BLaER1 treated with 17β-estradiol and CSF1 and Interleukin-3, amounts not matched to agents 10 nM and 100 nM (cell line): ENCODE results near the gene POC1A.
"Not testable (repeated sequence)": the region's sequence is repeated elsewhere in the genome, so short reads cannot be mapped to it uniquely, and the experiment has no call there.

Source experiments
- H3K27ac ChIP-seq, 11 experiments: shearing (Covaris generic); formaldehyde crosslinking; 2 replicates each; pipeline ENCODE4 v1.8.1; 2022
- H3K27me3 ChIP-seq, 11 experiments: shearing (Covaris generic); formaldehyde crosslinking; 2 replicates each; pipeline ENCODE4 v1.8.1; 2022
- H3K36me3 ChIP-seq, 11 experiments: shearing (Covaris generic); formaldehyde crosslinking; 2 replicates each; pipeline ENCODE4 v1.8.1; 2022
- H3K4me1 ChIP-seq, 10 experiments: shearing (Covaris generic); formaldehyde crosslinking; 2 replicates each; pipeline ENCODE4 v1.8.1; 2022
- H3K4me2 ChIP-seq, 11 experiments: shearing (Covaris generic); formaldehyde crosslinking; 2 replicates each; pipeline ENCODE4 v1.8.1; 2022
- H3K4me3 ChIP-seq, 10 experiments: shearing (Covaris generic); formaldehyde crosslinking; 2 replicates each; pipeline ENCODE4 v1.8.1; 2022
- H3K9ac ChIP-seq, 11 experiments: shearing (Covaris generic); formaldehyde crosslinking; 2 replicates each; pipeline ENCODE4 v1.8.1; 2022
- H3K9me3 ChIP-seq, 11 experiments: shearing (Covaris generic); formaldehyde crosslinking; replicated peaks in 1 of 11; 2 replicates each; pipeline ENCODE4 v1.8.1; 2022
- H4K20me1 ChIP-seq, 11 experiments: shearing (Covaris generic); formaldehyde crosslinking; 2 replicates each; pipeline ENCODE4 v1.8.1; 2022
- Cebpa-rat ChIP-seq, 11 experiments: shearing (Covaris generic); IDR thresholded peaks; 2 replicates each; pipeline ENCODE4 v1.8.1; 2022

Gene POC1A

DNA sequence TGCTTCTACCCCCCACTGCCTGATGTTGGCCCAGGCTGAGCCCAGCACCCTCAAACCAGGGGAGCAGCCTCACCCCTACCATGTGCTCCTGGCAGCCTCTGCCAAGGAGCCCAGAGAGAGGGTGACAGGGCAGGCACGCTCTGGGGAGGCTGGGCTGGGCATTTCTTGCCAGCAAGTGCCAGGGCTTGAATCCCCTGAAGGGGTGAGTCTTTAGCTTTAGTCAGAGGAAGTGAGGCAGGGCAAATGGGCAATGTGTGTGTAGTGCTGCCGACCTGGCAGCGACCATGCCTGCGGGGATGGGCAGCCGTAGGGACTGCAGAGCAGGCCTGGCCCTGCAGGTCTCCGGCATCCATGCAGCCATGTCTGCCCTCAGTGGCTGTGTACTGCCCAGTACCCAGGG lies 116.0 kb downstream of the POC1A start:
- peak overlapping the region in 2 of 11 experiments; percentile 65 to 66; a peak in 1 of 22 replicates for H3K4me2 ChIP-seq
- H3K27me3 ChIP-seq, result no peaks in the 10 kb centered on the region
- H3K9ac ChIP-seq, result peak overlapping the region in 3 of 11 experiments; percentile 14 to 44 (median 38); a peak in 2 of 22 replicates

DNA sequence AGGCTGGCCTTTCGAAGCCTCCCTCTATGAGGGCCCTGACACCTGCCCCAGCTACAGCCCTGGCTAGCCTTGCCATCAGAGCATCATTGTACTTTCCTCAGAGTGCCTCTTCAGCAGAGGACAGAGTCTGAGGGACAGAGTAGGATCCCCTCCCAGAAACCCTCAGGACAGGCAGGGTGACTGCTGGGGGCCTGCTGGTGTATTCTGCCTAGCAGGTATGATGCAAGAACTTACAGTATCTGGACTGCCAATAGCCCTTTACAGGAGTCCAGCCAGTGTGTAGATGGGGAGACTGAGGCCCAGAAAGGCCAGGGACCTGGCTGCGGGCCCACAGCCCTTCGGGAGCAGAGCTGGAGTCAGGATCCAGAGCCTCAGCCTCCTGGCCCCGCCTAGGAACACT lies 116.9 kb downstream of the POC1A start:
- Histone ChIP-seq H4K20me1 (no peaks in the 10 kb centered on the region), H3K4me3 (no peak overlapping the region), H3K4me2 (peak overlapping the region in 6 of 11 experiments; percentile 9 to 66 (median 64); a peak in 9 of 22 replicates), H3K9ac (peak overlapping the region in 4 of 11 experiments; percentile 3 to 38 (median 17); a peak in 1 of 22 replicates), H3K4me1 (peaks cover 0 to 48% (median 36%) of the 10 kb centered on the region in 10 experiments; a peak in 15 of 20 replicates), H3K9me3 (no peaks in the 10 kb centered on the region), H3K27me3 (no peaks in the 10 kb centered on the region), H3K27ac (no peak overlapping the region), H3K36me3 (no peaks in the 10 kb centered on the region)
- TF ChIP-seq Cebpa-rat (IDR thresholded peaks at IDR 0.05), result 0 out of 22 replicates have a peak, but pooled peaks of 1 of the 11 experiments have one; percentile 21

More for the DNA sequence above, 116.0 kb downstream of the POC1A start:
- Histone ChIP-seq H3K4me3 (no peak overlapping the region), H3K9me3 (no peaks in the 10 kb centered on the region), H3K27ac (no peak overlapping the region), H3K4me1 (peaks cover 0 to 48% (median 37%) of the 10 kb centered on the region in 10 experiments; a peak in 15 of 20 replicates), H3K36me3 (no peaks in the 10 kb centered on the region), H4K20me1 (no peaks in the 10 kb centered on the region)
- no peak for TF ChIP-seq Cebpa-rat (IDR thresholded peaks at IDR 0.05)

DNA sequence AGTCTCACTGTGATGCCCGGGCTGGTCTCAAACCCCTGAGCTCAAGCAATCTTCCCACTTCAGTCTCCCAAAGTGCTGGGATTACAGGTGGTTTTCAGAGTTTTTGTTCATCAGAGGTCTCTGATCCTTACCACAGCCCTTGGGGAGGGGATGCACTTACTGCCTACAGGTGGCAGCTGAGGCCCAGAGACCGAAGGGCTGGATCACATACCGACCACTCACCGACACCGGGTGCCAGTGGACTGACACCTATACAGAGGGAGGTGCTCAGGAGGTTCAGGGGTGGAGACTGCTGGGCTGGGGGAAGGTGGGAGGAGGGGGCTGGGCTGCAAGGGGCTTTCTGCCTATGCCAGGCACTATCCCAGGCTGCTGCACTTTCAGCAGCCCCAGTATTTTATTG lies 117.4 kb downstream of the POC1A start:
- Histone ChIP-seq H3K27me3 (no peaks in the 10 kb centered on the region), H3K9ac (no peak overlapping the region; a peak in 1 of 22 replicates), H3K9me3 (peaks cover 0 to 4% (median 0%) of the 10 kb centered on the region in 11 experiments; a peak in 3 of 22 replicates), H3K27ac (no peak overlapping the region), H4K20me1 (no peaks in the 10 kb centered on the region), H3K4me3 (no peak overlapping the region), H3K4me1 (peaks cover 0 to 49% (median 34%) of the 10 kb centered on the region in 10 experiments; a peak in 15 of 20 replicates), H3K4me2 (peak overlapping the region in 8 of 11 experiments; percentile 19 to 66 (median 58); a peak in 12 of 22 replicates), H3K36me3 (no peaks in the 10 kb centered on the region)
- TF ChIP-seq Cebpa-rat (IDR thresholded peaks at IDR 0.05), result no peak

DNA sequence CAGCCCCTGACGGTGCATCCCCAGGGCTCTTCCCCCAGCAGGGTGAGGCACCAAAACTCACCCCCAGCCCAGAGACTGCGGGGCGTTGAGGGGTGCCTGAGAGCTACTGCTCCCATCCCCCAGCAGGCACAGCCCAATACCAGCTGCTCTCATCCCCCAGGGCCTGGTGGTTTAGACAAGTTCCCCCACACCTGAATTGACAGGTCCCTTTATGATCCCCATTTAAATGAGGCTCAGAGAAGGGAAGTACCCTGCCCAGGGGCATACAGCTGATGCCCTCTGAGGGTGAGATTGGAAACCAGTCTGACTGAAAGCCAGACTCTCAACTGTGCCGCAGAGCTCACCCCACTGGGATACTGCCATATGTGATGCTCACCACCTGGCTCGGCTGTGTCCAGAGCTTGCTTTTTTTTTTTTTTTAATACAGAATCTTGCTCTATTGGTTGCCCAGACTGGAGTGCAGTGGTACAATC lies 118.0 kb downstream of the POC1A start:
- H3K9ac ChIP-seq, result peak overlapping the region in 2 of 11 experiments; percentile 0 to 6; a peak in 3 of 22 replicates
- H3K36me3 ChIP-seq, result no peaks in the 10 kb centered on the region
- H4K20me1 ChIP-seq, result no peaks in the 10 kb centered on the region
- peak overlapping the region in 8 of 11 experiments; percentile 19 to 66 (median 58); a peak in 14 of 22 replicates for H3K4me2 ChIP-seq
- H3K9me3 ChIP-seq, result peaks cover 0 to 10% (median 0%) of the 10 kb centered on the region in 11 experiments; a peak in 3 of 22 replicates
- H3K27ac ChIP-seq, result no peak overlapping the region
- no peak for TF ChIP-seq Cebpa-rat (IDR thresholded peaks at IDR 0.05)
- peaks cover 0 to 49% (median 30%) of the 10 kb centered on the region in 10 experiments; a peak in 15 of 20 replicates for H3K4me1 ChIP-seq
- H3K4me3 ChIP-seq, result no peak overlapping the region
- H3K27me3 ChIP-seq, result no peaks in the 10 kb centered on the region

DNA sequence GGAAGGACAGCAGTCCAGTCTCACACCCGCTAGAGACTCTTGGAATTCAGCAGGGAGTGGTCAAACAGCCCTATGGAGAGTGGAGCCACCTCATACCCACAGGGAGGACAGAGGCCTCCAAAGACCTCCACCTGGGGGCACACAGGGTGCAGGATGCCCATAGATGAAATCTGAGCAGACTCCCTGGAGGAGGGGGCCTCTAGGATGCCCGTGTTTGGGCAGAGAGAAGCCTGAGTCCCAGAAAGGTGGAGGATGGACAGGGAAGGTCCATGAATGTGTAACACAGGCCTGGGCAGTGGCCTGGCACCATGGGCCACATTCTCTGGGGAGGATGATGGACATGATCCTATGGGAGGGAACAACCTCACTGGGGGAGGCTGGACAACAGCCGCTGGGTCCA lies 119.6 kb downstream of the POC1A start:
- Histone ChIP-seq H3K36me3 (no peaks in the 10 kb centered on the region), H3K4me1 (peaks cover 0 to 52% (median 31%) of the 10 kb centered on the region in 10 experiments; a peak in 14 of 20 replicates), H3K27me3 (no peaks in the 10 kb centered on the region), H3K27ac (no peak overlapping the region), H3K4me2 (no peak overlapping the region), H3K9me3 (peaks cover 0 to 15% (median 0%) of the 10 kb centered on the region in 11 experiments; a peak in 3 of 22 replicates), H4K20me1 (no peaks in the 10 kb centered on the region), H3K9ac (no peak overlapping the region), H3K4me3 (no peak overlapping the region)
- TF ChIP-seq Cebpa-rat (IDR thresholded peaks at IDR 0.05), result no peak

DNA sequence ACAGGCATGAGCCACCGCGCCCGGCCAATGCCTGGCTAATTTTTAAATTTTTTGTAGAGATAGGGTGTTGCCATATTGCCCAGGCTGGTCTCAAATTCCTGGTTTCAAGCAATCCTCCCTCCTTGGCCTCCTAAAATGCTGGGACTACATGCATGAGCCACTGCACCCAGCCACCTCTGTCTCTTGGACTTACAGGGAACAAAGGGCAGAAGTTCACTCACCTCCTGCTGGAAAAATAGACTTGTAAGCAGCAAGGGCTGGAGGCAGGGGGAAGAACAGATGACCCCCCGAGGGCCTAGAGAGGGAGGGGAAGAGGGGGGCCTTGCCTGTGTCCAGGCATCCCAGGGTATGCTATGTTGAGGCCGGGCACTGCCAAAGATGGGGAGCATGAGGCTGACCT lies 120.0 kb downstream of the POC1A start:
- Histone ChIP-seq H3K27me3 (no peaks in the 10 kb centered on the region), H4K20me1 (no peaks in the 10 kb centered on the region), H3K27ac (no peak overlapping the region), H3K36me3 (no peaks in the 10 kb centered on the region), H3K4me2 (no peak overlapping the region), H3K9me3 (peaks cover 0 to 15% (median 0%) of the 10 kb centered on the region in 11 experiments; a peak in 3 of 22 replicates), H3K9ac (no peak overlapping the region), H3K4me3 (no peak overlapping the region), H3K4me1 (peaks cover 0 to 56% (median 35%) of the 10 kb centered on the region in 10 experiments; a peak in 17 of 20 replicates)
- TF ChIP-seq Cebpa-rat (IDR thresholded peaks at IDR 0.05), result no peak

DNA sequence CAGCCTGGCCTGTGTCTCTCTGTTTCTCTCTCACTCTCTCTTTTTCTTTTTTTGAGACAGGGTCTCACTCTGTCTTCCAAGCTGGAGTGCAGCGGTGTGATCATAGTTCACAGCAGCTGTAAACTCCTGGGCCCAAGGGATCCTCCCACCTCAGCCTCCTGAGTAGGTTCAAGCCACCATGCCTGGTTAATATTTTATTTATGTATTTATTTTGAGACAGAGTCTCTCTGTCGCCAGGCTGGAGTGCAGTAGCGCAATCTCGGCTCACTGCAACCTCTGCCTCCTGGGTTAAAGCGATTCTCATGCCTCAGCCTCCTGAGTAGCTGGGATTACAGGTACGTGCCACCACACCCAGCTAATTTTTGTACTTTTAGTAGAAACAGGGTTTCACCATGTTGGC lies 120.5 kb downstream of the POC1A start:
- H4K20me1 ChIP-seq, H3K36me3 ChIP-seq, H3K4me2 ChIP-seq, H3K27ac ChIP-seq, H3K4me3 ChIP-seq, H3K27me3 ChIP-seq, H3K9ac ChIP-seq: not testable (repeated sequence)
- Histone ChIP-seq H3K9me3 (peaks cover 0 to 15% (median 0%) of the 10 kb centered on the region in 11 experiments; a peak in 3 of 22 replicates), H3K4me1 (peaks cover 4 to 60% (median 39%) of the 10 kb centered on the region in 10 experiments)

DNA sequence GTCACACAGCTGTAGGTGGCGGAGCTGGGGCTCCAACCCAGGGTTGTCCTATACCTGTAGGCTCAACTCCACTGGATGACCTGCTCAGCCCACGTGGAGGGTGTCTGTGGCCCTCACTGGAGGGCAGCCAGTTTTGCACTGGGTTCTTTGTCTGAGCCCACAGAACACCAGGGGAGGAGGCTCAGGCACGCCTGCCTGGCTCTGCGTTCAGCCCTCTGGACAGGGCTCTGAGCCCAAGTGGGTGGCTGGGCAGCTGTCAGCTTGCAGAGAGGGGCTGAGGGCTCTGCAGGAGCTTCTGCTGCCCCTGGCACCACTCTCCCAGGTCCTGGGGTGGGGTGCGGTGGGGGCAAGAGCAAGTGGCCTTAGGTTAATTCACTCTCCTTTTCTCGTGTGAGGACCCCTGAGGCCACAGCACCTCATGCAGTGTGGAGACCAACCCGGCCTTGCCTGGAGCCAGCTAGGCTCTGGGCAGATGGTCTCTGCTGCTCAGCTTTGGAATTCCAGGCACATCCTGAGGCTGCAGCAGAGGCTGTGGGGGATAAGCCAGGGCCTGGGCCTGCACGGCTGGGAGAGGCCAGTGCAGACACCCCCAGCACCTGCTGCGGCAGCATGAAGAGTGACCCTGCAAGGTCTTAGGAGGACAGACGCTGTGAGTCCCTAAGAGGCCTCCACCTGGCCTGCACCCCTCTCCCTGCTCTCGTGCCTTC lies 121.4 kb downstream of the POC1A start:
- no peak overlapping the region for H3K4me3 ChIP-seq
- peaks cover 0 to 15% (median 0%) of the 10 kb centered on the region in 11 experiments; a peak in 3 of 22 replicates for H3K9me3 ChIP-seq
- peaks cover 9 to 62% (median 42%) of the 10 kb centered on the region in 10 experiments for H3K4me1 ChIP-seq
- no peaks in the 10 kb centered on the region for H3K36me3 ChIP-seq
- H3K4me2 ChIP-seq, result no peak overlapping the region; a peak in 1 of 22 replicates
- H3K9ac ChIP-seq, result no peak overlapping the region
- no peaks in the 10 kb centered on the region for H3K27me3 ChIP-seq
- TF ChIP-seq Cebpa-rat (IDR thresholded peaks at IDR 0.05), result no peak
- no peaks in the 10 kb centered on the region for H4K20me1 ChIP-seq
- H3K27ac ChIP-seq, result no peak overlapping the region

DNA sequence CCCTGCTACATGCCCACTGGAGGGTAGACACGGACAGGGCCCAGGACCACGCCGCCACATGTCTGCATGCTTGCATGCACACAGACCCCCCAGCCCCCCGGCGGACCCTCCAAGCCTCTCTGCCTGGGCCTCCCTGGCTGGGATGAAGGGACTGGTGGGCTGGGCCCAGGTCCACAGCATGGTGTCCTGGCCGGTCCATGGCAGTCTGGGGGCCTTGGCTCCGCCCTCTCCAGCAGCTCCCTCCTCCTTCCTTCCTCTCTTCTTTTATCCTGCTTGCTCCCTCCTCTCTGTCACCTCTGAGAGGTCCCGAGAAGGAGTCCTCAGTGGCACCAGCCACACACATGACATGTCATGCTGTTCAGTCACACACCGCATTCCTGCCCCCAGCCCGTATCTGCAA lies 122.3 kb downstream of the POC1A start:
- Histone ChIP-seq H3K4me1 (peaks cover 9 to 60% (median 35%) of the 10 kb centered on the region in 10 experiments), H3K4me3 (no peak overlapping the region), H3K27ac (no peak overlapping the region)

More for the DNA sequence above, 122.3 kb downstream of the POC1A start:
- Histone ChIP-seq H3K9ac (no peak overlapping the region), H3K27me3 (no peaks in the 10 kb centered on the region), H4K20me1 (no peaks in the 10 kb centered on the region), H3K9me3 (peaks cover 0 to 15% (median 0%) of the 10 kb centered on the region in 11 experiments; a peak in 3 of 22 replicates), H3K4me2 (peak overlapping the region in 3 of 11 experiments; percentile 15 to 30 (median 29); a peak in 2 of 22 replicates), H3K36me3 (no peaks in the 10 kb centered on the region)
- TF ChIP-seq Cebpa-rat (IDR thresholded peaks at IDR 0.05), result no peak
